ENCODE results near the gene MEP1B.

Gene MEP1B

GRCh38 chr18:32157580-32157979 lies 32.3 kb upstream of the MEP1B start:
- CTCF ChIA-PET = interaction anchor here (0.6 to 5.1 kb wide), 55 partner anchors 9 to 1077 kb away, joined by 3 to 53 read pairs (median 4); partner anchors contain the start of genes GAREM1 and RNF125
- no peak overlapping the region for H3K4me3 ChIP-seq (ENCODE audit: low read depth, low read length)
- no peaks in the 10 kb centered on the region for H3K36me3 ChIP-seq (ENCODE audit: control insufficient read depth in 2 of 2, insufficient read depth in 1 of 2, low read length in 2 of 2)
- no peak for TF ChIP-seq ZNF585B (tag by site-specific recombination; IDR thresholded peaks at IDR 0.05)
- TF ChIP-seq TSHZ1 (tag by site-specific recombination; IDR thresholded peaks at IDR 0.05; ENCODE audit: borderline replicate concordance) = no peak
- no peak for TF ChIP-seq ZNF624 (tag by site-specific recombination; IDR thresholded peaks at IDR 0.05)
- no peak for TF ChIP-seq ZNF2 (tag by site-specific recombination; IDR thresholded peaks at IDR 0.05)
- no peak for TF ChIP-seq TCF7L2 (IDR thresholded peaks at IDR 0.05; ENCODE audit: borderline replicate concordance, low read depth, low read length)
- no peak for TF ChIP-seq ZNF549 (tag by site-specific recombination; IDR thresholded peaks at IDR 0.05)
- TF ChIP-seq ZNF664 (tag by site-specific recombination; IDR thresholded peaks at IDR 0.05) = peak; percentile 57; the same call in 1 of the 2 replicates
- no peak for TF ChIP-seq ZNF707 (tag by site-specific recombination; IDR thresholded peaks at IDR 0.05)
- no peaks in the 10 kb centered on the region for H3K9me3 ChIP-seq (ENCODE audit: control insufficient read depth, insufficient read depth, low read depth, low read length)
- H3K27ac ChIP-seq (ENCODE audit: extremely low read depth, low read depth, low read length) = no peak overlapping the region
- no peaks in the 10 kb centered on the region for H3K4me1 ChIP-seq (ENCODE audit: control insufficient read depth, insufficient read depth, low read length)
- POLR2A ChIA-PET = interaction anchor here (0.6 to 1.6 kb wide), 4 partner anchors 114 to 313 kb away, joined by 3 to 6 read pairs (median 4); partner anchors contain the start of gene GAREM1

GRCh38 chr18:32158108-32158624 lies 31.7 kb upstream of the MEP1B start:
- Histone ChIP-seq H3K9me3 (ENCODE audit: control insufficient read depth, insufficient read depth, low read depth, low read length) (no peaks in the 10 kb centered on the region), H3K36me3 (ENCODE audit: control insufficient read depth in 2 of 2, insufficient read depth in 1 of 2, low read length in 2 of 2) (no peaks in the 10 kb centered on the region), H3K4me3 (ENCODE audit: low read depth, low read length) (peak overlapping the region; percentile 14), H3K27ac (ENCODE audit: extremely low read depth, low read depth, low read length) (no peak overlapping the region), H3K4me1 (ENCODE audit: control insufficient read depth, insufficient read depth, low read length) (no peaks in the 10 kb centered on the region)
- CTCF ChIA-PET = interaction anchor here (0.5 to 5.1 kb wide), 63 partner anchors 8 to 1397 kb away, joined by 3 to 53 read pairs (median 4); partner anchors contain the start of genes GAREM1 and RNF125
- POLR2A ChIA-PET = interaction anchor here (0.6 to 1.6 kb wide), 5 partner anchors 114 to 313 kb away, joined by 3 to 6 read pairs (median 3); partner anchors contain the start of gene GAREM1
- no peak for TF ChIP-seq BCL6B (tag by site-specific recombination; IDR thresholded peaks at IDR 0.05)
- peak; percentile 92 for TF ChIP-seq IKZF3 (tag by site-specific recombination; IDR thresholded peaks at IDR 0.05)
- TF ChIP-seq ZNF391 (tag by site-specific recombination; IDR thresholded peaks at IDR 0.05; ENCODE audit: borderline replicate concordance, low read depth) = peak; percentile 39; the same call in 1 of the 2 replicates
- TF ChIP-seq ZNF654 (tag by site-specific recombination; IDR thresholded peaks at IDR 0.05; ENCODE audit: low read depth) = peak; percentile 95
- TF ChIP-seq ZNF518A (tag by site-specific recombination; conservative IDR thresholded peaks at IDR 0.05; ENCODE audit: low read depth) = no peak
- no peak for TF ChIP-seq ZBTB48 (tag by site-specific recombination; IDR thresholded peaks at IDR 0.05)
- peak; percentile 90 for TF ChIP-seq ZBTB17 (tag by site-specific recombination; IDR thresholded peaks at IDR 0.05)
- TF ChIP-seq ZNF596 (tag by site-specific recombination; IDR thresholded peaks at IDR 0.05) = peak; percentile 87
- TF ChIP-seq ZNF645 (tag by site-specific recombination; IDR thresholded peaks at IDR 0.05) = no peak
- peak; percentile 88 for TF ChIP-seq CTCF (tag by site-specific recombination; IDR thresholded peaks at IDR 0.05)
- peak; percentile 45; the same call in 1 of the 2 replicates for TF ChIP-seq ZNF335 (tag by site-specific recombination; conservative IDR thresholded peaks at IDR 0.05)

Measured in HEK293 (cell line).